M059J (cell line): ENCODE data around the gene ZNF320. TPM values are rescaled to one million over a fixed set of nuclear protein-coding genes. Genes with fewer than 3 reads are reported as not detected.
"Not testable (repeated sequence)": the region's sequence is repeated elsewhere in the genome, so short reads cannot be mapped to it uniquely, and the experiment has no call there.

ENCODE experiments used
- DNase-seq: peaks from one replicate; pipeline ENCODE4 v3.0.0-alpha.2; 2012; ENCODE audit warnings: low read depth
- total RNA-seq: library from RNA; depleted of rRNA; stranded (reverse); fragments of >200 nt; shearing (Covaris generic); gene quantifications from 2 replicates; pipeline ENCODE4 v1.2.3, GENCODE V29; 2014; rRNA removed

The ZNF320 gene
- 4.8 and 11.9 TPM in 2 replicates for total RNA-seq

- peak; percentile 92 for DNase-seq
Observed at GRCh38 chr19:52897138-52897935, at the start of gene ZNF320. ZNF320 (minus strand) TSS chr19:52897635; CDS start chr19:52890255, 7,380 bp downstream.

GRCh38 chr19:52946322-52947310 is 49.2 kb upstream of the ZNF320 start:
- no peak for DNase-seq

- DNase-seq, result no peak
Observed at GRCh38 chr19:52945652-52946321, 48.4 kb upstream of the ZNF320 start.

DNA sequence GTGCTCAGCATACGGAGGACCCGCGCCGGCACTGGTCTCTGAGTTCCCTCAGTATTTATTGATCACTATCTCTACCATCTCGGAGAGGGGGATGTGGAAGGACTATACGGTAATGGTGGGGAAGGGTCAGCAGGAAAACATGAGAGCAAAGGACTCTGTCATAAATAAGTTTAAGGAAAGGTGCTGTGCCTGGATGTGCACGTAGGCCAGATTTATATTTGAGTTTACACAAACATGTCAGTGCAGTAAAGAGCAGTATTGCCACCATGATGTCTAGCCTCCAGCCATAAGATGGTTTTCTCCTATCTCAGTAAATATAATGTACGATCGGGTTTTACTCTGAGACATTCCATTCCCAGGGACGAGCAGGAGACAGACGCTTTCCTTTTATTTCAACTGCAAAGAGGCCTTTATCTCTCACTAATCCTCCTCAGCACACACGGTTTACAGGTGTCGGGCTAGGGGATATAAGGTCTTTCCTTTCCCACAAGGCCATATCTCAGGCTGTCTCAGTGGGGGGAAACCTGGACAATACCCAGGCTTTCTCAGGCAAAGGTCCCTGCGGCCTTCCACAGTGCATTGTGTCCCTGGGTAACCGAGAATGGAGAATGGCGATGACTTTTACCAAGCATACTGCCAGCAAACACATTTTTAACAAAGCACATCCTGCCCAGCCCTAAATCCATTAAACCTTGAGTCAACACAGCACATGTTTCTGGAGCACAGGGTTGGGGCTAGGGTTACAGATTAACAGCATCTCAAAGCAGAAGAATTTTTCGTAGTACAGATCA is 47.5 kb upstream of the ZNF320 start:
- not testable (repeated sequence) for DNase-seq

- DNase-seq, result no peak
Observed at GRCh38 chr19:52943884-52944643, 46.6 kb upstream of the ZNF320 start.

GRCh38 chr19:52943134-52943883 is 45.9 kb upstream of the ZNF320 start:
- DNase-seq, result no peak

- DNase-seq, result peak; percentile 88
Observed at GRCh38 chr19:52942386-52943133, 45.1 kb upstream of the ZNF320 start.

GRCh38 chr19:52941941-52942385 is 44.5 kb upstream of the ZNF320 start:
- peak; percentile 52 for DNase-seq

- not testable (repeated sequence) for DNase-seq
Observed at GRCh38 chr19:52941523-52941922, 44.1 kb upstream of the ZNF320 start.

GRCh38 chr19:52940905-52941304 is 43.5 kb upstream of the ZNF320 start:
- DNase-seq, result not testable (repeated sequence)

DNA sequence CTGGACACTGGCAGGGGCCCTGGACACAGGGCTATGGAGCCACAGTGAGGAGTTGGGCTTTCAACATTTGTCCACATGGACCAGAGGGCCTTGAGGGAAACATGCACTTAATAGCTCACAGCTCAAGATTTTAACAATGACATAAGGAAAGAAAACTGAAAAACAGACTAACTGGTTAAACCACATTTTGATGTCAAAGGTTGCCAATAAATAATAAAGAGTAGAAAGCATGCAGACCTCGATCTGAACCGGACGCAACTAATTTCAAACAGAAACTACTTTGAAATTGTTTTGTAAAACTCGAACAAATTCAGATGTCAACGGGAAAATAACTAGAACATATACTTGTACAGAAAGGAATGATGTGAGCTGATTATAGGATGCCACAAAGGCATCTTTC is 41.3 kb upstream of the ZNF320 start:
- no peak for DNase-seq

- DNase-seq, result no peak
Observed at GRCh38 chr19:52936954-52937325, 39.5 kb upstream of the ZNF320 start.

DNA sequence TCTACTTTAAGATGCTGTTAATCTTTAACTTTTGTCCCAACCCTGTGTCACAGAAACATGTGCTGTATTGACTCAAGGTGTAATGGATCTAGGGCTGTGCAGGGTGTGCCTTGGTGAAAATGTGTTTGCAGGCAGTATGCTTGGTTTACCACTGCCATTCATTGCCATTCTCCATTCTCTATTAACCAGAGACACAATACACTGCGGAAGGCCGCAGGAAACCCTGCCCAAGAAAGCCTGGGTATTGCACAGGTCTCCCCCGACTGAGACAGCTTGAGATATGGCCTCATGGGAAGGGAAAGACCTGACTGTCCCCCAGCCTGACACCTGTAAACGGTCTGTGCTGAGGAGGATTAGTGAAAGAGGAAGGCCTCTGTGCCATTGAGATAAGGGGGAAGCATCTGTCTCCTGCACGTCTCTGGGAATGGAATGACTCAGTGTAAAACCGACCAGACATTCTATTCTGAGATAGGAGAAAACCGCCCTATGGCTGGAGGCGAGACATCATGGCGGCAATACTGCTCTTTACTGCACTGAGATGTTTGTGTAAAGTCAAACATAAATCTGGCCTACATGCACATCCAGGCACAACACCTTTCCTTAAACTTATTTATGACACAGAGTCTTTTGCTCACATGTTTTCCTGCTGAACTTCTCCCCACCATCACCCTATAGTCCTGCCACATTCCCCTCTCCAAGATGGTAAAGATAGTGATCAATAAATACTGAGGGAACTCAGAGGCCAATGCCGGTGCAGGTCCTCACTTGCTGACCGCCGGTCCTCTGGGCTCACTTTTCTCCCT is 38.9 kb upstream of the ZNF320 start:
- no peak for DNase-seq

DNA sequence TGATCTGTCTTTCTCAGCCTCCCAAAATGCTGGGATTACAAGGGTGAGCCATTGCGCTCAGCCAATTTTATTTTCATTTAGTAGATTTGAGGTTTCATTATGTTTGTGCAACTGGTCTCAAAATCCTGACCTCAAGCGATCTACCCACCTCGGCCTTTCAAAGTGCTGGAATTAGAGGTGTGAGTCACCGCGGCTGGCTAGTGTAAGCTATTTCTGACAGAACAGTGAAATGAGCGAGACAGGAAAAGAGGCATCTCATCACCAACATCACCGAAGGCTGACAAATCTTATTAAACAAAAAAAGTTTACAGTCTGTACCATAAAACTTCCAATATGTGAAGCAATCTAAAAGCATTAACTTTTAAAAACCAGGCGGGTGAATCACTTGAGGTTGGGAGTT is 38.0 kb upstream of the ZNF320 start:
- peak; percentile 98 for DNase-seq

DNA sequence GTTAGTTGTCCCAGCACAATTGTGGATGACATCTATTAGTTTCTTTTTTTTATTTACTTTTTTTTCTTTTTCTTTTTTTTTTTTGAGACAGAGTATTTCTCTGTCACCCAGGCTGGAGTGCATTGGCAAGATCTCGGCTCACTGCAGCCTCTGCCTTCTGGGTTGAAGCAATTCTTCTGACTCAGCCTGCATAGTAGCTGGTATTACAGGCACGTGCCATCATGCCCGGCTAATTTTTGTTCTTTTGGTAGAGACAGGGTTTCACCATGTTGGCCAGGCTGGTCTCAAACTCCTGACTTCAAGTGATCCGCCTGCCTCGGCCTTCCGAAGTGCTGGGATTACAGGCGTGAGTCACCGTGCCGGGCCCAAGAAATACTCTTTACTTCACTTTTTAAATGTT is 27.2 kb upstream of the ZNF320 start:
- DNase-seq, result not testable (repeated sequence)

- no peak for DNase-seq
Observed at GRCh38 chr19:52923778-52924593, 26.6 kb upstream of the ZNF320 start.
